ENCODE results near the gene S100A10. TPM values are rescaled to one million over a fixed set of nuclear protein-coding genes. Genes with fewer than 3 reads are reported as not detected.

S100A10 gene
- total and polyA plus RNA-seq, 8 donors: 415 to 1,250 (median 549) TPM

- DNase-seq: peak in 1 of 4 donors; percentile 79
- peak; percentile 6 for ATAC-seq
- H3K4me3 ChIP-seq: peak overlapping the region; percentile 79 to 84
- peaks cover 0 to 30% of the 10 kb centered on the region in 2 donors for H3K27me3 ChIP-seq
- no peak for TF ChIP-seq CTCF (IDR thresholded peaks at IDR 0.05)
- H3K36me3 ChIP-seq: no peaks in the 10 kb centered on the region
- intact Hi-C loops (cut with DNase I): loop anchor here in 1 of 2 donors (10.0 kb wide), 1 partner anchor 58 kb away; no protein-coding TSS in a partner anchor
- H3K27ac ChIP-seq: peak overlapping the region; percentile 98
- no peaks in the 10 kb centered on the region for H3K9me3 ChIP-seq
- peaks cover 37 to 72% of the 10 kb centered on the region in 2 donors for H3K4me1 ChIP-seq
Measured at GRCh38 chr1:151993084-151993733, 450 bp downstream of the S100A10 start.

- Histone ChIP-seq H3K27me3 (peaks cover 0 to 30% of the 10 kb centered on the region in 2 donors), H3K36me3 (no peaks in the 10 kb centered on the region), H3K9me3 (no peaks in the 10 kb centered on the region), H3K4me3 (peak overlapping the region; percentile 79 to 84), H3K4me1 (peaks cover 41 to 79% of the 10 kb centered on the region in 2 donors), H3K27ac (peak overlapping the region; percentile 98)
- DNase-seq (peak in 3 of 4 donors; percentile 55 to 90 (median 90)), ATAC-seq (peak; percentile 51)
- TF ChIP-seq CTCF (IDR thresholded peaks at IDR 0.05): no peak
- intact Hi-C loops (cut with DNase I): loop anchor here in 1 of 2 donors (10.0 kb wide), 1 partner anchor 58 kb away; no protein-coding TSS in a partner anchor
Measured at GRCh38 chr1:151992303-151993083, 1.2 kb downstream of the S100A10 start.

DNA sequence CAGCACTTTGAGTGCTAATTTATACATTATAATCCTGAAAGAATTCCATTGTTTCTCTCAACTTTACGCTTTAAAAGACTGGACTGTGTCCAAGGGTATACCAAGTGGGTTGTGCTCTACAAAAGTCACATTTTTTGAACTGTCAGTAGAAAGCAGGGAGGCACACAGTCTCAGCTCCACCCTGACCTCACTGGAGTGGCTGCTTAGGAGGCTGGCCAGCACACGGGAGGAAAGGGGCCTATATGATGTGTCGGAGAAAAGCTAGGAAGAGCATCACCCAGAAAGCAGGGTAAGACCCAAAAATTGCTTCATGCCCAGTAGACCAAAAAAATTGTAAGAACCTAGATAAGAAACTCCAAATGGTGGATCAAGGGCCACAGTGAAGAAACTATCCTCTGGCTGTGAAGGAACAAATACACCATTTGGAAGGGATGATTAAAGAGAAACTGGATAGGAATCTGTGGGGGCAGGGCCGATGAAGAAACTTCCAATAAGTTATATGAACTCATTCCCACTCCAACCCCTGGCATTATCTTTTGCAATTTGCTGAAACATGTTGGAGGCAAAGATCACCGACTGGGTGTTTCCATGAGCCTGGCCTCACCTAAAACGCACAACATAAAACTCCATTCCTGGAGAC is 1.9 kb downstream of the S100A10 start:
- intact Hi-C loops (cut with DNase I): loop anchor here in 1 of 2 donors (10.0 kb wide), 1 partner anchor 57 kb away; no protein-coding TSS in a partner anchor
- H3K36me3 ChIP-seq: peaks cover 0 to under 1% of the 10 kb centered on the region in 2 donors
- H3K4me3 ChIP-seq: peak overlapping the region; percentile 79 to 84
- DNase-seq (no peak), ATAC-seq (no peak)
- peak overlapping the region; percentile 98 for H3K27ac ChIP-seq
- H3K27me3 ChIP-seq: peaks cover 0 to 30% of the 10 kb centered on the region in 2 donors
- TF ChIP-seq CTCF (IDR thresholded peaks at IDR 0.05): no peak
- no peaks in the 10 kb centered on the region for H3K9me3 ChIP-seq
- peaks cover 41 to 81% of the 10 kb centered on the region in 2 donors for H3K4me1 ChIP-seq

GRCh38 chr1:151990856-151991198 is 2.8 kb downstream of the S100A10 start:
- Histone ChIP-seq H3K36me3 (peaks cover under 1 to 10% of the 10 kb centered on the region in 2 donors), H3K4me3 (peak overlapping the region; percentile 79 to 84), H3K4me1 (peaks cover 41 to 81% of the 10 kb centered on the region in 2 donors), H3K27me3 (peaks cover 0 to 28% of the 10 kb centered on the region in 2 donors), H3K9me3 (no peaks in the 10 kb centered on the region), H3K27ac (peak overlapping the region; percentile 98)
- DNase-seq: peak in 2 of 4 donors; percentile 84 to 90
- no peak for TF ChIP-seq CTCF (IDR thresholded peaks at IDR 0.05)
- ATAC-seq: no peak
- intact Hi-C loops (cut with DNase I): loop anchor here in 1 of 2 donors (10.0 kb wide), 1 partner anchor 56 kb away; no protein-coding TSS in a partner anchor

All from left lung (tissue), 10 donors.